ENCODE measurements around the gene GPATCH2L. TPM values are rescaled to one million over a fixed set of nuclear protein-coding genes. Genes with fewer than 3 reads are reported as not detected.

GPATCH2L gene
- total RNA-seq, 1 donor from 2014 or later, result 78.8 TPM

DNA sequence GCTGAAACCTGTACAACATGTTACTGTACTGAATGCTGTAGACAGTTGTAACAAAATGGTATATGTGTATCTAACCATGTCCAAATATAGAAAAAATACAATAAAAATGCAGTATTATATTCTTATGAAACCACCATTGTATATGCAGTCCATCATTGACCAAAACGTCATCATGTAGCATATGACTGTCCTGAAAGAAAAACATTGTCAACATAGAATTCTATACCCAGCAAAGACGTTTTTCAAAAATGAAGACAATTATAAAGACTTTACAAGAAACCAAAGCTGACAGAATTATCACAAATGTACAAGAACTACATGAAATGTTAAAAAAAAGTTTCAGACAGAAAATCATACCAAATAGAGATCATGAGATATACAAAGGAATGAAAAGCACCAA lies 8.1 kb upstream of the GPATCH2L start:
- H3K4me1 Mint-ChIP-seq (ENCODE audit: unreplicated experiment), result peaks cover 4% of the 10 kb centered on the region
- no peak for DNase-seq (ENCODE audit: low spot score)
- no peak overlapping the region for H3K4me3 Mint-ChIP-seq (ENCODE audit: unreplicated experiment)
- H3K36me3 Mint-ChIP-seq (ENCODE audit: low read depth, unreplicated experiment), result no peaks in the 10 kb centered on the region
- peaks cover 7% of the 10 kb centered on the region for H3K27me3 Mint-ChIP-seq (ENCODE audit: unreplicated experiment)
- H3K27ac Mint-ChIP-seq (ENCODE audit: unreplicated experiment), result no peak overlapping the region
- no peak for TF ChIP-seq CTCF (IDR thresholded peaks at IDR 0.05; ENCODE audit: unreplicated experiment)
- no peaks in the 10 kb centered on the region for H3K9me3 Mint-ChIP-seq (ENCODE audit: unreplicated experiment)

DNA sequence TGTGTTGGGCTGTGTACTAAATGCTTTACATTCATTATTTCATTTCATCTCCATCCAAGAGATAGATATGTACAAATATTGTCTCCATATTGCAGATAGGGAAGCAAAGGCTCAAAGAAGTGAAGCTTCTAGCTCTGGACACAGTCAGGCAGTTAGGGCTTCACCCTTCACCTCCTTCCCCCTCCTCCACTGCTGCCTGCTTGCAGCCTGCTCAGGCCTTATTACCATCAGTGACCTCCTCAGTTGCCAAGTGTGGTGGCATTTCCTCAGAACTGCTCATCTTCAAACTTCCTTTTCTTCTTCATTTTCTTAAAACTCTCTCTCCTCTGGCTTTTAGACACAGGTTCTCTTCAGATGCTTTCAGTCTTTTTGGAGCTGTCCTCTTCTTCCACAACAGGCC lies 4.7 kb upstream of the GPATCH2L start:
- Mint-ChIP-seq H3K4me1 (ENCODE audit: unreplicated experiment) (peaks cover 6% of the 10 kb centered on the region), H3K27ac (ENCODE audit: unreplicated experiment) (no peak overlapping the region), H3K9me3 (ENCODE audit: unreplicated experiment) (no peaks in the 10 kb centered on the region), H3K36me3 (ENCODE audit: low read depth, unreplicated experiment) (peaks cover 7% of the 10 kb centered on the region), H3K27me3 (ENCODE audit: unreplicated experiment) (peaks cover 9% of the 10 kb centered on the region), H3K4me3 (ENCODE audit: unreplicated experiment) (no peak overlapping the region)
- no peak for TF ChIP-seq CTCF (IDR thresholded peaks at IDR 0.05; ENCODE audit: unreplicated experiment)
- no peak for DNase-seq (ENCODE audit: low spot score)

- Mint-ChIP-seq H3K36me3 (ENCODE audit: low read depth, unreplicated experiment) (peaks cover 7% of the 10 kb centered on the region), H3K27ac (ENCODE audit: unreplicated experiment) (no peak overlapping the region), H3K4me1 (ENCODE audit: unreplicated experiment) (peaks cover 26% of the 10 kb centered on the region), H3K4me3 (ENCODE audit: unreplicated experiment) (no peak overlapping the region), H3K27me3 (ENCODE audit: unreplicated experiment) (peaks cover 17% of the 10 kb centered on the region), H3K9me3 (ENCODE audit: unreplicated experiment) (no peaks in the 10 kb centered on the region)
- TF ChIP-seq CTCF (IDR thresholded peaks at IDR 0.05; ENCODE audit: unreplicated experiment), result no peak
- no peak for DNase-seq (ENCODE audit: low spot score)
Observed at GRCh38 chr14:76149196-76149595, 2.5 kb upstream of the GPATCH2L start.

DNA sequence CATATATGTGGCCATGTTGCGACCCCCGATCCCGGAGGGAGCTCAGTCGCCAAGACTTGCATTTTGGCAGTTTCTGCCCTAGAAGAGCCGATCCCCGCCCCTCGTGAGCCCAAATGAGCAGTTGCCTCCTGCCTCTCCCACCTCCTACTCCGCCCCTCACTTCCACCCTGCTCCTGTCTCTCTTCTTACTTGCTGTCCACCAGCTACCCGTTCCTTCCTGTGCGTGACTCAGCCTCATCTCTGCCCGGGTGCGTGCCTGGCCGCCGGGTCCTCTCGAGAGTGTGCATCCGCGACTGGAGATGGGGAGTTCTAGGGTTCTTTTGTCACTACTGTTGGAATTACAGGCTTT lies 585 bp downstream of the GPATCH2L start:
- DNase-seq (ENCODE audit: low spot score), result peak; percentile 72
- no peaks in the 10 kb centered on the region for H3K9me3 Mint-ChIP-seq (ENCODE audit: unreplicated experiment)
- H3K36me3 Mint-ChIP-seq (ENCODE audit: low read depth, unreplicated experiment), result peaks cover 18% of the 10 kb centered on the region
- H3K27ac Mint-ChIP-seq (ENCODE audit: unreplicated experiment), result peak overlapping the region; percentile 99
- no peak for TF ChIP-seq CTCF (IDR thresholded peaks at IDR 0.05; ENCODE audit: unreplicated experiment)
- H3K27me3 Mint-ChIP-seq (ENCODE audit: unreplicated experiment), result peaks cover 17% of the 10 kb centered on the region
- H3K4me1 Mint-ChIP-seq (ENCODE audit: unreplicated experiment), result peaks cover 42% of the 10 kb centered on the region
- peak overlapping the region; percentile 99 for H3K4me3 Mint-ChIP-seq (ENCODE audit: unreplicated experiment)

DNA sequence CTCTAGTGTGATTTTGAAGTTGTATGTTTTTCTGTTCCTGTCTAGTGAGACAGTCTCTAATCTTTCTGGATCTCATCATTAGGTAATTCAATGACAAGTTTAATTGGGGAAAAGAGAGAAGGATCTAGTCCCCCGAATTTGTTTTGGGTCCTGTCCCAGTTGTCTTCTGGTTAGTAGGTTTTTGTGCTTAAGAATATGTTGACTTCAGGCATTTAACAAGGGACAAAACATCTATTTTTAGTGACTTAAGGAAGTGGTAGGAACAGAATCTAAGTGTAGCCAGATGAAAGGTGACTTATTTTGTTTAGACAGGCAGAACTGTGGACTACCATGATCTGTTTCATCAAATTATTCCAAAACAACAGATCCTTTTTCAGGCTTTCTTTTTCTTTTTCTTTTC lies 2.2 kb downstream of the GPATCH2L start:
- peaks cover 17% of the 10 kb centered on the region for H3K27me3 Mint-ChIP-seq (ENCODE audit: unreplicated experiment)
- H3K4me3 Mint-ChIP-seq (ENCODE audit: unreplicated experiment), result peak overlapping the region; percentile 54
- peak overlapping the region; percentile 28 for H3K27ac Mint-ChIP-seq (ENCODE audit: unreplicated experiment)
- peaks cover 22% of the 10 kb centered on the region for H3K36me3 Mint-ChIP-seq (ENCODE audit: low read depth, unreplicated experiment)
- H3K9me3 Mint-ChIP-seq (ENCODE audit: unreplicated experiment), result no peaks in the 10 kb centered on the region
- no peak for TF ChIP-seq CTCF (IDR thresholded peaks at IDR 0.05; ENCODE audit: unreplicated experiment)
- no peak for DNase-seq (ENCODE audit: low spot score)
- H3K4me1 Mint-ChIP-seq (ENCODE audit: unreplicated experiment), result peaks cover 45% of the 10 kb centered on the region
